K562 (cell line): ENCODE data around the gene KIR2DL3.

Experiments
- CHD2 ChIP-seq: IDR thresholded peaks from 2 replicates; pipeline ENCODE4 v1.6.1; 2011; ENCODE audit warnings: low read depth, low read length
- KDM4B ChIP-seq, 2 experiments: fragments of 450-650 bp in 1 of 2; sonication (generic) in 1 of 2; IDR thresholded peaks; 2 replicates each; pipeline ENCODE4 v1.6.1; 2016 to 2017; ENCODE audit warnings: borderline replicate concordance in 2 of 2, antibody characterized with exemption in 1 of 2, low read depth in 1 of 2, mild to moderate bottlenecking in 1 of 2
- MXI1 ChIP-seq: IDR thresholded peaks from 2 replicates; pipeline ENCODE4 v1.6.1; 2011; ENCODE audit warnings: low read depth, mild to moderate bottlenecking, improper control_type of control experiment, low read length
- TF ChIP-seq, protein P1 (sequence below), 3 experiments: IDR thresholded peaks in 2 of 3; conservative IDR thresholded peaks in 1 of 3; 2 replicates each; pipeline ENCODE4 v1.5.1; 2011 to 2012; ENCODE audit warnings: low read length in 3 of 3, mild to moderate bottlenecking in 3 of 3, control low read depth in 2 of 3, improper control_type of control experiment in 1 of 3, inconsistent platforms in 1 of 3, low read depth in 1 of 3, mixed read lengths in 1 of 3, moderate library complexity in 1 of 3; ENCODE audit not compliant: insufficient read depth in 2 of 3
- TF ChIP-seq, protein P2 (sequence below): fragments of 450-650 bp; formaldehyde crosslinking; IDR thresholded peaks from 2 replicates; pipeline ENCODE4 v1.4.0; 2020; ENCODE audit warnings: mild to moderate bottlenecking, mixed read lengths

DNA sequence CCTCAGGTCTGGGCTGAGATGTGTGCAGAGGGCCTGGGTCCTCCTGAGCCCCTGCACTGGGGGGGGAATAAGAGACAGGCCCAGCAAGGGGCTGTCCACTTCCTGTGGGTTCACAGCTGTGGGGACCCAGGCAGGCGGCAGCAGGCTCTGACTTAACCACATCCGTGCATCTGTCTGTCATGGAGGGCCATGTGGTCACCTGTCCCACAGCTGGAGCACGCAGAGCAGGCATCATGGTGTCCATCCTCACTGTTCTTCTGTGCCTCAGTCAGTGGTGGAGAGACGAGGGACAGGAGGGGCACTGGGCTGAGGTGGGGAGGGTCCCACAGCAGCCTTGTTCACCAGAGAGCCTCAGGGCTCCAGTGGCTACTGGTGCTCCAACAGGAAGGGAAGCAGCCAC lies 30.4 kb upstream of the KIR2DL3 start:
- no peak for TF ChIP-seq CHD2
- TF ChIP-seq, protein P1, sequence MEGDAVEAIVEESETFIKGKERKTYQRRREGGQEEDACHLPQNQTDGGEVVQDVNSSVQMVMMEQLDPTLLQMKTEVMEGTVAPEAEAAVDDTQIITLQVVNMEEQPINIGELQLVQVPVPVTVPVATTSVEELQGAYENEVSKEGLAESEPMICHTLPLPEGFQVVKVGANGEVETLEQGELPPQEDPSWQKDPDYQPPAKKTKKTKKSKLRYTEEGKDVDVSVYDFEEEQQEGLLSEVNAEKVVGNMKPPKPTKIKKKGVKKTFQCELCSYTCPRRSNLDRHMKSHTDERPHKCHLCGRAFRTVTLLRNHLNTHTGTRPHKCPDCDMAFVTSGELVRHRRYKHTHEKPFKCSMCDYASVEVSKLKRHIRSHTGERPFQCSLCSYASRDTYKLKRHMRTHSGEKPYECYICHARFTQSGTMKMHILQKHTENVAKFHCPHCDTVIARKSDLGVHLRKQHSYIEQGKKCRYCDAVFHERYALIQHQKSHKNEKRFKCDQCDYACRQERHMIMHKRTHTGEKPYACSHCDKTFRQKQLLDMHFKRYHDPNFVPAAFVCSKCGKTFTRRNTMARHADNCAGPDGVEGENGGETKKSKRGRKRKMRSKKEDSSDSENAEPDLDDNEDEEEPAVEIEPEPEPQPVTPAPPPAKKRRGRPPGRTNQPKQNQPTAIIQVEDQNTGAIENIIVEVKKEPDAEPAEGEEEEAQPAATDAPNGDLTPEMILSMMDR (IDR thresholded peaks at IDR 0.05 in 2 of 3, conservative IDR thresholded peaks at IDR 0.05 in 1 of 3; ENCODE audit: insufficient read depth in 2 of 3, low read depth in 1 of 3, low read length in 3 of 3), result no peak
- TF ChIP-seq, protein P2, sequence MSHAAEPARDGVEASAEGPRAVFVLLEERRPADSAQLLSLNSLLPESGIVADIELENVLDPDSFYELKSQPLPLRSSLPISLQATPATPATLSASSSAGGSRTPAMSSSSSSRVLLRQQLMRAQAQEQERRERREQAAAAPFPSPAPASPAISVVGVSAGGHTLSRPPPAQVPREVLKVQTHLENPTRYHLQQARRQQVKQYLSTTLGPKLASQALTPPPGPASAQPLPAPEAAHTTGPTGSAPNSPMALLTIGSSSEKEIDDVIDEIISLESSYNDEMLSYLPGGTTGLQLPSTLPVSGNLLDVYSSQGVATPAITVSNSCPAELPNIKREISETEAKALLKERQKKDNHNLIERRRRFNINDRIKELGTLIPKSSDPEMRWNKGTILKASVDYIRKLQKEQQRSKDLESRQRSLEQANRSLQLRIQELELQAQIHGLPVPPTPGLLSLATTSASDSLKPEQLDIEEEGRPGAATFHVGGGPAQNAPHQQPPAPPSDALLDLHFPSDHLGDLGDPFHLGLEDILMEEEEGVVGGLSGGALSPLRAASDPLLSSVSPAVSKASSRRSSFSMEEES, result no peak
- TF ChIP-seq KDM4B (IDR thresholded peaks at IDR 0.05; ENCODE audit: borderline replicate concordance in 2 of 2, low read depth in 1 of 2), result no peak
- TF ChIP-seq MXI1, result no peak
